HCT116 (cell line): Measurements from ENCODE around the gene RND2.
A peak's percentile ranks its signal among the peaks of the same experiment; 100 is the strongest.

Source experiments
- EZH2 ChIP-seq: fragments of 200-600 bp; sonication (generic); IDR thresholded peaks from 2 replicates; pipeline ENCODE4 v1.6.1; 2017; ENCODE audit warnings: antibody characterized with exemption, mixed run types
- EZH2phosphoT487 ChIP-seq: fragments of 200-600 bp; IDR thresholded peaks from 2 replicates; pipeline ENCODE4 v1.6.1; 2018; ENCODE audit warnings: antibody characterized with exemption, borderline replicate concordance
- POLR2A ChIP-seq: IDR thresholded peaks from 2 replicates; pipeline ENCODE4 v1.7.0; 2011; ENCODE audit warnings: borderline replicate concordance; ENCODE audit not compliant: insufficient read depth, insufficient read length; ENCODE audit errors: extremely low read depth
- POLR2AphosphoS5 ChIP-seq: IDR thresholded peaks from 2 replicates; pipeline ENCODE4 v1.6.1; 2011; ENCODE audit warnings: mild to moderate bottlenecking, low read depth, low read length, moderate library complexity
- SIN3A ChIP-seq: IDR thresholded peaks from 2 replicates; pipeline ENCODE4 v1.6.1; 2012; ENCODE audit warnings: low read depth
- SRF ChIP-seq: IDR thresholded peaks from 2 replicates; pipeline ENCODE4 v1.6.1; 2012; ENCODE audit warnings: low read depth
- YY1 ChIP-seq: IDR thresholded peaks from 2 replicates; pipeline ENCODE4 v1.6.1; 2011; ENCODE audit warnings: low read length, low read depth, moderate library complexity, mild to moderate bottlenecking; ENCODE audit not compliant: insufficient replicate concordance; ENCODE audit errors: extremely low read depth
- ZFX ChIP-seq: fragments of 450-650 bp; IDR thresholded peaks from 2 replicates; pipeline ENCODE4 v1.6.1; 2017
- TF ChIP-seq, protein P1 (sequence below), 3 experiments: fragments of 200-600 bp in 1 of 3; sonication (generic) in 1 of 3; IDR thresholded peaks in 2 of 3; conservative IDR thresholded peaks in 1 of 3; 2 replicates each; pipeline ENCODE4 v1.5.1; 2012 to 2017; ENCODE audit warnings: low read depth in 2 of 3, low read length in 2 of 3, antibody characterized with exemption in 1 of 3, borderline replicate concordance in 1 of 3, control low read depth in 1 of 3, mild to moderate bottlenecking in 1 of 3, mixed read lengths in 1 of 3, mixed run types in 1 of 3, moderate library complexity in 1 of 3; ENCODE audit not compliant: insufficient read depth in 1 of 3
- TF ChIP-seq, protein P2 (sequence below): IDR thresholded peaks from 2 replicates; pipeline ENCODE4 v1.6.1; 2012; ENCODE audit warnings: low read depth
- TF ChIP-seq, protein P3 (sequence below): IDR thresholded peaks from 2 replicates; pipeline ENCODE4 v1.6.1; 2012
- TF ChIP-seq, protein P4 (sequence below): IDR thresholded peaks from 2 replicates; pipeline ENCODE4 v1.6.1; 2011; ENCODE audit warnings: mild to moderate bottlenecking, low read length, moderate library complexity; ENCODE audit not compliant: insufficient replicate concordance; ENCODE audit errors: extremely low read depth
- TF ChIP-seq, protein P5 (sequence below): IDR thresholded peaks from 2 replicates; pipeline ENCODE4 v1.6.1; 2012

DNA sequence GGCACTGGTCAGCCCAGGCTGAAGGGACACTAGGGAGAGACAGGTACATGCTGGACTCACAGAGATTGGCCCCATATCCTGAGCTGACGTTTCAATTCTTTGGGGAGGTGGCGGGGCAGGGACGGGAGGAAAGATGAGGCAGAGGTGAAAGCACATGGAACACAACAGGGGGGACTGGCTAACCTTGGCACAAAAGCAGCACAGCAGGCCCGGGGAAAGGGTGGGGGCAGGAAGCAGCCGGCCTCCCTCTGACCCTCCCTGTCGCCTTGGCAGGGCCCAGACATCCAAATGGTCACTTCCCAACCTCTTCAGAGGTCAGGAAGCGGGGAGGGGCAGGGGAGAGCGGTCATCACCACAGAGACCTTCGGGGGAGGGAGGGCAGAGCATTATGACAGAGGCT, 9.5 kb upstream of the RND2 start:
- TF ChIP-seq, protein P1, sequence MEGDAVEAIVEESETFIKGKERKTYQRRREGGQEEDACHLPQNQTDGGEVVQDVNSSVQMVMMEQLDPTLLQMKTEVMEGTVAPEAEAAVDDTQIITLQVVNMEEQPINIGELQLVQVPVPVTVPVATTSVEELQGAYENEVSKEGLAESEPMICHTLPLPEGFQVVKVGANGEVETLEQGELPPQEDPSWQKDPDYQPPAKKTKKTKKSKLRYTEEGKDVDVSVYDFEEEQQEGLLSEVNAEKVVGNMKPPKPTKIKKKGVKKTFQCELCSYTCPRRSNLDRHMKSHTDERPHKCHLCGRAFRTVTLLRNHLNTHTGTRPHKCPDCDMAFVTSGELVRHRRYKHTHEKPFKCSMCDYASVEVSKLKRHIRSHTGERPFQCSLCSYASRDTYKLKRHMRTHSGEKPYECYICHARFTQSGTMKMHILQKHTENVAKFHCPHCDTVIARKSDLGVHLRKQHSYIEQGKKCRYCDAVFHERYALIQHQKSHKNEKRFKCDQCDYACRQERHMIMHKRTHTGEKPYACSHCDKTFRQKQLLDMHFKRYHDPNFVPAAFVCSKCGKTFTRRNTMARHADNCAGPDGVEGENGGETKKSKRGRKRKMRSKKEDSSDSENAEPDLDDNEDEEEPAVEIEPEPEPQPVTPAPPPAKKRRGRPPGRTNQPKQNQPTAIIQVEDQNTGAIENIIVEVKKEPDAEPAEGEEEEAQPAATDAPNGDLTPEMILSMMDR (IDR thresholded peaks at IDR 0.05 in 2 of 3, conservative IDR thresholded peaks at IDR 0.05 in 1 of 3; ENCODE audit: borderline replicate concordance in 1 of 3, insufficient read depth in 1 of 3, low read depth in 2 of 3, low read length in 2 of 3), result no peak
- TF ChIP-seq, protein P2, sequence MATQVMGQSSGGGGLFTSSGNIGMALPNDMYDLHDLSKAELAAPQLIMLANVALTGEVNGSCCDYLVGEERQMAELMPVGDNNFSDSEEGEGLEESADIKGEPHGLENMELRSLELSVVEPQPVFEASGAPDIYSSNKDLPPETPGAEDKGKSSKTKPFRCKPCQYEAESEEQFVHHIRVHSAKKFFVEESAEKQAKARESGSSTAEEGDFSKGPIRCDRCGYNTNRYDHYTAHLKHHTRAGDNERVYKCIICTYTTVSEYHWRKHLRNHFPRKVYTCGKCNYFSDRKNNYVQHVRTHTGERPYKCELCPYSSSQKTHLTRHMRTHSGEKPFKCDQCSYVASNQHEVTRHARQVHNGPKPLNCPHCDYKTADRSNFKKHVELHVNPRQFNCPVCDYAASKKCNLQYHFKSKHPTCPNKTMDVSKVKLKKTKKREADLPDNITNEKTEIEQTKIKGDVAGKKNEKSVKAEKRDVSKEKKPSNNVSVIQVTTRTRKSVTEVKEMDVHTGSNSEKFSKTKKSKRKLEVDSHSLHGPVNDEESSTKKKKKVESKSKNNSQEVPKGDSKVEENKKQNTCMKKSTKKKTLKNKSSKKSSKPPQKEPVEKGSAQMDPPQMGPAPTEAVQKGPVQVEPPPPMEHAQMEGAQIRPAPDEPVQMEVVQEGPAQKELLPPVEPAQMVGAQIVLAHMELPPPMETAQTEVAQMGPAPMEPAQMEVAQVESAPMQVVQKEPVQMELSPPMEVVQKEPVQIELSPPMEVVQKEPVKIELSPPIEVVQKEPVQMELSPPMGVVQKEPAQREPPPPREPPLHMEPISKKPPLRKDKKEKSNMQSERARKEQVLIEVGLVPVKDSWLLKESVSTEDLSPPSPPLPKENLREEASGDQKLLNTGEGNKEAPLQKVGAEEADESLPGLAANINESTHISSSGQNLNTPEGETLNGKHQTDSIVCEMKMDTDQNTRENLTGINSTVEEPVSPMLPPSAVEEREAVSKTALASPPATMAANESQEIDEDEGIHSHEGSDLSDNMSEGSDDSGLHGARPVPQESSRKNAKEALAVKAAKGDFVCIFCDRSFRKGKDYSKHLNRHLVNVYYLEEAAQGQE, result no peak
- TF ChIP-seq POLR2A (no peak), SRF (no peak), ZFX (no peak), SIN3A (no peak), EZH2 (no peak), EZH2phosphoT487 (no peak), POLR2AphosphoS5 (0 out of 2 replicates have a peak, but pooled peaks have one; percentile 13), YY1 (no peak)
- TF ChIP-seq, protein P3, sequence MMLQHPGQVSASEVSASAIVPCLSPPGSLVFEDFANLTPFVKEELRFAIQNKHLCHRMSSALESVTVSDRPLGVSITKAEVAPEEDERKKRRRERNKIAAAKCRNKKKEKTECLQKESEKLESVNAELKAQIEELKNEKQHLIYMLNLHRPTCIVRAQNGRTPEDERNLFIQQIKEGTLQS, result no peak
- TF ChIP-seq, protein P4, sequence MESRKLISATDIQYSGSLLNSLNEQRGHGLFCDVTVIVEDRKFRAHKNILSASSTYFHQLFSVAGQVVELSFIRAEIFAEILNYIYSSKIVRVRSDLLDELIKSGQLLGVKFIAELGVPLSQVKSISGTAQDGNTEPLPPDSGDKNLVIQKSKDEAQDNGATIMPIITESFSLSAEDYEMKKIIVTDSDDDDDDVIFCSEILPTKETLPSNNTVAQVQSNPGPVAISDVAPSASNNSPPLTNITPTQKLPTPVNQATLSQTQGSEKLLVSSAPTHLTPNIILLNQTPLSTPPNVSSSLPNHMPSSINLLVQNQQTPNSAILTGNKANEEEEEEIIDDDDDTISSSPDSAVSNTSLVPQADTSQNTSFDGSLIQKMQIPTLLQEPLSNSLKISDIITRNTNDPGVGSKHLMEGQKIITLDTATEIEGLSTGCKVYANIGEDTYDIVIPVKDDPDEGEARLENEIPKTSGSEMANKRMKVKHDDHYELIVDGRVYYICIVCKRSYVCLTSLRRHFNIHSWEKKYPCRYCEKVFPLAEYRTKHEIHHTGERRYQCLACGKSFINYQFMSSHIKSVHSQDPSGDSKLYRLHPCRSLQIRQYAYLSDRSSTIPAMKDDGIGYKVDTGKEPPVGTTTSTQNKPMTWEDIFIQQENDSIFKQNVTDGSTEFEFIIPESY, result no peak
- TF ChIP-seq, protein P5, sequence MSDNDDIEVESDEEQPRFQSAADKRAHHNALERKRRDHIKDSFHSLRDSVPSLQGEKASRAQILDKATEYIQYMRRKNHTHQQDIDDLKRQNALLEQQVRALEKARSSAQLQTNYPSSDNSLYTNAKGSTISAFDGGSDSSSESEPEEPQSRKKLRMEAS, result no peak
